ENCODE results near the gene LRATD1. TPM values are rescaled to one million over a fixed set of nuclear protein-coding genes. Genes with fewer than 3 reads are reported as not detected.

LRATD1 gene
- total RNA-seq, 2 experiments from 2014 or later, result not detected

DNA sequence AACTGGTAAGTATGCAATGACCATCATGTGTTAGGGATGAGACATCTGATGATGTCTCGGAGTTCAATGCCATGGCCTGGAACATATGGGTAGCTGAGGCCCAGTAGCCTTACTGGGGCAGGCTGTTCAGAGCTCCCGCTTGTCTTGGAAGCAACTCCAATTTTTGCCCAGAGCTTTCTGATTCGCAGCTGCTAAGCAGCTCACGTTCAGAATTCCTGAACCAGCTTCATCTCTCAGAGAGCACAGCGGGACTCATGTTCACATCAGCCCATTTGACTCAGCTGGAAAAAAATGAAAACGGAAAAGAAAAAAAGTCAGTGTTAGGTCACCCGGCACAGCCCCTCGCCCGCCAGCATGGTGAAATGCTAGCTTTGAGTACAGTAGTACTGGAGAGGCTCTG is 16.8 kb upstream of the LRATD1 start:
- H3K4me3 Mint-ChIP-seq, result no peak overlapping the region
- ATAC-seq (no peak), DNase-seq (no peak)
- H3K4me1 Mint-ChIP-seq (ENCODE audit: low read depth), result no peaks in the 10 kb centered on the region
- POLR2A ChIA-PET, result no interaction called here
- H3K27me3 Mint-ChIP-seq, result peaks cover 7% of the 10 kb centered on the region
- CTCF ChIA-PET, result interaction anchor here (1.0 kb wide), 1 partner anchor 20 kb away, joined by 3 read pairs; no protein-coding TSS in a partner anchor
- intact Hi-C loops (cut with micrococcal nuclease), result no loop called here
- H3K27ac Mint-ChIP-seq, result no peak overlapping the region
- H3K9me3 Mint-ChIP-seq, result peaks cover 1% of the 10 kb centered on the region
- TF ChIP-seq, protein P1, sequence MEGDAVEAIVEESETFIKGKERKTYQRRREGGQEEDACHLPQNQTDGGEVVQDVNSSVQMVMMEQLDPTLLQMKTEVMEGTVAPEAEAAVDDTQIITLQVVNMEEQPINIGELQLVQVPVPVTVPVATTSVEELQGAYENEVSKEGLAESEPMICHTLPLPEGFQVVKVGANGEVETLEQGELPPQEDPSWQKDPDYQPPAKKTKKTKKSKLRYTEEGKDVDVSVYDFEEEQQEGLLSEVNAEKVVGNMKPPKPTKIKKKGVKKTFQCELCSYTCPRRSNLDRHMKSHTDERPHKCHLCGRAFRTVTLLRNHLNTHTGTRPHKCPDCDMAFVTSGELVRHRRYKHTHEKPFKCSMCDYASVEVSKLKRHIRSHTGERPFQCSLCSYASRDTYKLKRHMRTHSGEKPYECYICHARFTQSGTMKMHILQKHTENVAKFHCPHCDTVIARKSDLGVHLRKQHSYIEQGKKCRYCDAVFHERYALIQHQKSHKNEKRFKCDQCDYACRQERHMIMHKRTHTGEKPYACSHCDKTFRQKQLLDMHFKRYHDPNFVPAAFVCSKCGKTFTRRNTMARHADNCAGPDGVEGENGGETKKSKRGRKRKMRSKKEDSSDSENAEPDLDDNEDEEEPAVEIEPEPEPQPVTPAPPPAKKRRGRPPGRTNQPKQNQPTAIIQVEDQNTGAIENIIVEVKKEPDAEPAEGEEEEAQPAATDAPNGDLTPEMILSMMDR (IDR thresholded peaks at IDR 0.05), result no peak
- no peaks in the 10 kb centered on the region for H3K36me3 Mint-ChIP-seq (ENCODE audit: low read depth)

DNA sequence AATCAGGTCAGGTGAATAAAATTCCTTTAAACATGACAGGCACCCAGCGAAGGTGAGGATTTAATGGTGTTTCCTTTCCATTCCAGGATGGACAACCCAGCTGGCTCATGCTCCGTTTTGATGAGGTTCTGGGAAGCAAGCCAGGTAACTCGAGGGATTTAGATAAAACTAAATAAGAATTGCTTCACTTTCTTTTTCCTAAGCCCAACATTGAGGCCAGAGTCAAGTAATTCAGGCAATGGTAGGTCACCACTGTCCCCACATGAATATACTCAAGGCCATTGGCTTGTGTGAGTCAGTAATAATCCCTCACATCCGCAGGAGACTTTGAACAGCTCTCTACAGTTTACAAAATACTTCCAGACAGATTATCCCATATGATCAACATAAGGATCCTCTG is 16.2 kb upstream of the LRATD1 start:
- DNase-seq (no peak), ATAC-seq (no peak)
- Mint-ChIP-seq H3K27me3 (peaks cover 7% of the 10 kb centered on the region), H3K9me3 (peaks cover 1% of the 10 kb centered on the region), H3K4me3 (no peak overlapping the region), H3K27ac (no peak overlapping the region), H3K4me1 (ENCODE audit: low read depth) (no peaks in the 10 kb centered on the region), H3K36me3 (ENCODE audit: low read depth) (no peaks in the 10 kb centered on the region)
- ChIA-PET POLR2A (no interaction called here), CTCF (interaction anchor here (1.0 kb wide), 1 partner anchor 20 kb away, joined by 3 read pairs; no protein-coding TSS in a partner anchor)
- intact Hi-C loops (cut with micrococcal nuclease), result no loop called here
- TF ChIP-seq, protein P1 (IDR thresholded peaks at IDR 0.05), result no peak

DNA sequence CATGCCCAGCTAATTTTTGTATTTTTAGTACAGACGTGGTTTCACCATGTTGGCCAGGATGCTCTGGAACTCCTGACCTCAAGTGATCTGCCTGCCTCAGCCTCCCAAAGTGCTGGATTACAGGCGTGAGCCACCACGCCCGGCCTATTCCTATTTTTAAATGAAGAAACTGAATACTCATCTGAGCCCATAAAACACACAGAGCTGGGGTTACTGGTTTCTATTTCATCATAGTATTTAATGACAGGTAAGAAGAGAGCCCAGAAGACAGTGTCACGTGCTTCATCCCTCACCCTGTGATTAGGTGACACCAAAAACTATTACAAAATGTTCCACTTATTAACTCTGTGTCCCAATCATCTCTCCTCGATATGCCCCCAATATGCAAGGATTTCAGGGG is 15.6 kb upstream of the LRATD1 start:
- no peaks in the 10 kb centered on the region for H3K36me3 Mint-ChIP-seq (ENCODE audit: low read depth)
- H3K4me1 Mint-ChIP-seq (ENCODE audit: low read depth), result no peaks in the 10 kb centered on the region
- ChIA-PET CTCF (no interaction called here), POLR2A (no interaction called here)
- no peak overlapping the region for H3K4me3 Mint-ChIP-seq
- no peak overlapping the region for H3K27ac Mint-ChIP-seq
- H3K9me3 Mint-ChIP-seq, result peaks cover 1% of the 10 kb centered on the region
- ATAC-seq (no peak), DNase-seq (no peak)
- TF ChIP-seq, protein P1 (IDR thresholded peaks at IDR 0.05), result no peak
- peaks cover 7% of the 10 kb centered on the region for H3K27me3 Mint-ChIP-seq
- intact Hi-C loops (cut with micrococcal nuclease), result no loop called here

DNA sequence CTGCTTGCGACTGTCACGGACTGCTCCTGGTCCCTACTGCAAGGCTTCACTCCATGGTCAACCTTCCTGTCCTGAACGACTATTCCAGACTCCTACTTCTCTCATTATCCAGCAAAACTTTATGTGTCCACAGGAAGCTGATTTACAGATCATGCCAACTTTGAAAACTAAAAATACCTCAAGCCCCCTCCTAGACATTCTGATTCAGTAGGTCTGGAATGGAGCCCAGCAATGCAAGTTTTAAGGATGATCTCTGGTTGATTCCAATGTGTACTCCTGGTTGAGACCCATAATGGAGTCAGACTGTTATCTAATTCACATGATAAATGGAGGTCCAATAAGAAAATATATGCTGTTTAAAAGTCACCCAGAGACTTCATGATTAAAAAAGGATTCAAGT is 13.1 kb upstream of the LRATD1 start:
- peaks cover 1% of the 10 kb centered on the region for H3K9me3 Mint-ChIP-seq
- peaks cover 5% of the 10 kb centered on the region for H3K27me3 Mint-ChIP-seq
- TF ChIP-seq, protein P1 (IDR thresholded peaks at IDR 0.05), result no peak
- no peak overlapping the region for H3K4me3 Mint-ChIP-seq
- POLR2A ChIA-PET, result no interaction called here
- ATAC-seq, result no peak
- CTCF ChIA-PET, result no interaction called here
- intact Hi-C loops (cut with micrococcal nuclease), result no loop called here
- DNase-seq, result no peak
- H3K4me1 Mint-ChIP-seq (ENCODE audit: low read depth), result no peaks in the 10 kb centered on the region
- no peaks in the 10 kb centered on the region for H3K36me3 Mint-ChIP-seq (ENCODE audit: low read depth)
- no peak overlapping the region for H3K27ac Mint-ChIP-seq

DNA sequence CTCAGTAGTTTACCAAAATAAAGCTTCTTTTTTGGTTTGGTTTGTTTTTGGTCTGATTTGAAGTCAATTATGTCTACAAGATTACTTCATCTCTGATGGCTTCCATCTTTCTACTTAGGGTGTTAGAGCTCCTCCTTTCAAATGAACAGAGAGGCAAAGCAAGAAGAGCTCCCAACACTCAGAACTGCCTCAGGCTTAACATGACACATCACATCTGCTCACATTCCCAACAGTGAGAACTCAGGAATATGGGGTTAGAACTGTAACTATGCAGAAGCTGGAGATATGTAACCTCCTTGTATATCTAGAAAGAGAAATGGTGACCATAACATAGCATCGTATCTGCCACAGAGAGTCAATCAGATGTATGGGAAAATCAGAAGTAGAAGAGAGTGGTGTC is 11.4 kb upstream of the LRATD1 start:
- Mint-ChIP-seq H3K4me3 (no peak overlapping the region), H3K9me3 (peaks cover 1% of the 10 kb centered on the region), H3K27ac (no peak overlapping the region), H3K36me3 (ENCODE audit: low read depth) (no peaks in the 10 kb centered on the region), H3K27me3 (peaks cover 5% of the 10 kb centered on the region), H3K4me1 (ENCODE audit: low read depth) (no peaks in the 10 kb centered on the region)
- TF ChIP-seq, protein P1 (IDR thresholded peaks at IDR 0.05), result no peak
- ATAC-seq, result no peak
- DNase-seq, result no peak
- ChIA-PET CTCF (no interaction called here), POLR2A (no interaction called here)
- intact Hi-C loops (cut with micrococcal nuclease), result no loop called here

Data from activated CD8-positive, alpha-beta T cell treated with anti-CD3 and anti-CD28 coated beads for 36 hours (primary cell).